AG10803 (cell line): ENCODE measurements around the gene RCCD1.

Experiments
- DNase-seq: peaks from one replicate; pipeline ENCODE4 v3.0.0; 2010; ENCODE audit warnings: low read depth
- H3K4me3 ChIP-seq: 2 replicates; pipeline ENCODE4 v1.5.1; 2011; ENCODE audit warnings: mild to moderate bottlenecking, low read length, control low read depth
- CTCF ChIP-seq: conservative IDR thresholded peaks from 2 replicates; pipeline ENCODE4 v1.5.1; 2011; ENCODE audit warnings: mild to moderate bottlenecking, low read length, control low read depth, inconsistent platforms

Gene RCCD1

DNA sequence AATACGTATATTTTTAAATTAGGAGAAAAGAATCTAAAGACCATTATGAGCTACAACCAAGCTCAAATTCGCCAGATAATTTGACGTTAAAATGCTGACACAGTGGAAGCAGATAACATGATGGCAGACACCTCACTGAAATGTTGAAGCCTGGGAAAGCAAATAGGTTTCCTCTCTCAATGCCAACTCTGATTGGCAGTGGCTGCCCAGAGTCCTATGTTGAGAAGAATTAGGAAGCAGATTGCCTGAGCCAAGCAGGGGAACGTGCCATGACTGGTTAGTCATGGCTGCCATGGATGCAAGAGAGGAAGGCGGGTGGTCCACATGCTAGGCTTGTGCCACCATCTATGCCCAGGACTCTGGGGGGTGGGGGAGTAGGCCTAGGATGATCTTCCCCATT lies 16.4 kb upstream of the RCCD1 start:
- TF ChIP-seq CTCF = no peak
- no peak overlapping the region for H3K4me3 ChIP-seq
- DNase-seq = no peak

DNA sequence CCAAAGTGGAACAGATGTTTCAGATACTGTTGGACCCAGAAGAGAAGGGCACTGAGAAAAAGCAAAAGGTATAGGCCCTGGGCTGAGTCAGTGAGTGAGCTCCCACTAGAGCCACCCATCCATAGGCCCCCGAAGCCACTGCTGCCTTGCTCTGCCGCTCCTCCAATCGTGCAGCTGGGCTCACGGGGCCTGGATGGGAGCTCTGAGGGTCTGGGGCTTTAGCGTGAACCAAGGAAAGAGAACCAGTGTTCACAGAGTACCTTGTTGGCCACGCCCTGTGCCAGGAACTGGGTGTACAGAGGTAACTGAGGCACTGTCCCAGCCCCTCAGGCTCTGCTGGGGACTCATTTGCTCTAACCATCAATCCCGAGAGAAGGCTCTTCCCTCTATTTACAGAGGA lies 14.9 kb upstream of the RCCD1 start:
- H3K4me3 ChIP-seq = no peak overlapping the region
- no peak for DNase-seq
- TF ChIP-seq CTCF = no peak

DNA sequence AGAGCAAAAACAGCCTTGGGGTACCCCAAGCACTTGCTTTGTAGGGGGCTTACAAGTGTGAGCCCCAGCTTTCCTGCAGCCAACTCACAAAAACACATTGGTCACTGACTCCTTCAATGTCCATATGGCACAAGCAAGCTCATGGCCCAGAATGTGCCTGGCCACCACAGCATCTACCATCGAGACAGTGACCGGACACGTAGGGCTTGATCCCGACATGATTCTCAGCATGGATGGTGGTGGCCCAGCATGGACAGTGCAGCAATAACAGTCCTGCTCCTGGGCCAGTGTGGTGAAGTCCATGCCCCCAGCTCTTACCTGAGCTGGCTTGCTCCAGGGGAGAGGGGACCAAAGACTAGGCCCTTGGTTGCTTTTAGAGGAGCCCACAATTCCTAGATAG lies 13.6 kb upstream of the RCCD1 start:
- no peak for TF ChIP-seq CTCF
- no peak overlapping the region for H3K4me3 ChIP-seq
- no peak for DNase-seq

GRCh38 chr15:90942354-90943120 lies 12.1 kb upstream of the RCCD1 start:
- DNase-seq = no peak
- H3K4me3 ChIP-seq = no peak overlapping the region

GRCh38 chr15:90945091-90945490 lies 9.6 kb upstream of the RCCD1 start:
- no peak overlapping the region for H3K4me3 ChIP-seq
- DNase-seq = no peak
- no peak for TF ChIP-seq CTCF

More at GRCh38 chr15:90942354-90943120, 12.1 kb upstream of the RCCD1 start:
- no peak for TF ChIP-seq CTCF

GRCh38 chr15:90946538-90946937 lies 8.1 kb upstream of the RCCD1 start:
- TF ChIP-seq CTCF = no peak

DNA sequence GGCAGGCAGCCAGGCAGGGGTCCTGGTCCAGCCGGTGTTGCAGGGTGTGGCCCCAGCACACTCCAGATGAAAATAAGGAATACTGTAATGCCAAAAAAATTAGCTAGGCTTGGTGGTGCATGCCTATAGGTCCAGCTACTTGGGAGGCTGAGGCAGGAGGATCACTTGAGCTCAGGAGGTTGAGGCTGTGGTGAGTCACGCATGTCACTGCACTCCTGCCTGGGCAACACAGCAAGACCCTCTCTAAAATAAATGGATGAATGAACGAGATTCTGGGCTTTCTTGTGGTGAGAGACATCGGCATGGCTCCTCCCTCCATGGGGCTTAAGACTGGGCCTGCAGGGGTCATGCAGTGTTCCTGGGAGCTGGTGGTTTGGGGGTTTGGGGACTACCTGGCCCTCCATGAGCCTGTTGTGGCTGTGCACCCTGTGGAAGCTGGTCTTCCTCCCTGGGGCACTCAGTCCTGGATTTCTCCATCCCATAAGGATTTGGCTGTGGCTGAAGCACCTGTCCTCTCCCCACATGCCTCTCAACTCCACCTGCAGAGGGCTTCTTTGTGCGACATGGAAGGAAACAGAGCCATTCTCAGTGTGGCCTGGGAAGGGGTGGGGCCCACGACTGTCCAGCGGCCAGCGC lies 7.6 kb upstream of the RCCD1 start:
- no peak overlapping the region for H3K4me3 ChIP-seq
- no peak for TF ChIP-seq CTCF
- DNase-seq = no peak

More at GRCh38 chr15:90946538-90946937, 8.1 kb upstream of the RCCD1 start:
- DNase-seq = no peak
- H3K4me3 ChIP-seq = no peak overlapping the region
